H9 (cell line): ENCODE measurements around the gene HK2. TPM values are rescaled to one million over a fixed set of nuclear protein-coding genes. Genes with fewer than 3 reads are reported as not detected.

Experiments used
- DNase-seq: peaks from one replicate; pipeline ENCODE4 v3.0.0-alpha.2; 2017
- H2AFZ ChIP-seq: one replicate; pipeline ENCODE4 v1.6.1; 2013; ENCODE audit warnings: mild to moderate bottlenecking, low read length, control low read depth, moderate library complexity
- H2AK5ac ChIP-seq: 2 replicates; pipeline ENCODE4 v1.6.1; 2013; ENCODE audit warnings: low read length, control low read depth, mixed read lengths; ENCODE audit not compliant: insufficient read length
- H2BK120ac ChIP-seq: one replicate; pipeline ENCODE4 v1.6.1; 2013; ENCODE audit warnings: low read depth, mild to moderate bottlenecking, low read length, control low read depth, inconsistent platforms; ENCODE audit not compliant: poor library complexity, severe bottlenecking
- H2BK12ac ChIP-seq: 2 replicates; pipeline ENCODE4 v1.6.1; 2013; ENCODE audit warnings: low read length, control low read depth, mixed read lengths, low read depth; ENCODE audit not compliant: insufficient read length
- H2BK15ac ChIP-seq: 2 replicates; pipeline ENCODE4 v1.6.1; 2013; ENCODE audit warnings: low read depth, low read length, control low read depth
- H2BK20ac ChIP-seq: one replicate; pipeline ENCODE4 v1.6.1; 2013; ENCODE audit warnings: low read depth, mild to moderate bottlenecking, low read length, control low read depth, inconsistent platforms; ENCODE audit not compliant: poor library complexity, severe bottlenecking
- H2BK5ac ChIP-seq: 2 replicates; pipeline ENCODE4 v1.6.1; 2013; ENCODE audit warnings: low read length, control low read depth, mixed read lengths; ENCODE audit not compliant: insufficient read length
- H3K14ac ChIP-seq: 2 replicates; pipeline ENCODE4 v1.6.1; 2013; ENCODE audit warnings: low read length, control low read depth; ENCODE audit not compliant: insufficient read depth
- H3K18ac ChIP-seq: 2 replicates; pipeline ENCODE4 v1.6.1; 2013; ENCODE audit warnings: low read depth, mild to moderate bottlenecking, mixed read lengths, low read length, control low read depth; ENCODE audit not compliant: insufficient read length
- H3K23ac ChIP-seq: 2 replicates; pipeline ENCODE4 v1.6.1; 2013; ENCODE audit warnings: low read length, control low read depth, mixed read lengths, low read depth; ENCODE audit not compliant: insufficient read length
- H3K23me2 ChIP-seq: 2 replicates; pipeline ENCODE4 v1.6.1; 2013; ENCODE audit warnings: low read depth, mild to moderate bottlenecking, mixed read lengths, low read length, control low read depth; ENCODE audit not compliant: insufficient read length, poor library complexity, severe bottlenecking
- H3K27ac ChIP-seq: 2 replicates; pipeline ENCODE4 v1.5.1; 2013; ENCODE audit warnings: low read length, control low read depth, mixed read lengths, low read depth; ENCODE audit not compliant: insufficient read length
- H3K27me3 ChIP-seq: 2 replicates; pipeline ENCODE4 v1.6.1; 2013; ENCODE audit warnings: low read length, control low read depth, inconsistent platforms; ENCODE audit not compliant: insufficient read depth
- H3K4ac ChIP-seq: 2 replicates; pipeline ENCODE4 v1.6.1; 2013; ENCODE audit warnings: low read depth, mild to moderate bottlenecking, control low read depth, inconsistent platforms, low read length, moderate library complexity
- H3K4me1 ChIP-seq: 2 replicates; pipeline ENCODE4 v1.6.1; 2013; ENCODE audit warnings: low read length, control low read depth, inconsistent platforms; ENCODE audit not compliant: insufficient read depth
- H3K4me2 ChIP-seq: 2 replicates; pipeline ENCODE4 v1.6.1; 2013; ENCODE audit warnings: low read length, control low read depth, mixed read lengths; ENCODE audit not compliant: insufficient read length, insufficient read depth
- H3K56ac ChIP-seq: 2 replicates; pipeline ENCODE4 v1.6.1; 2013; ENCODE audit warnings: low read depth, mild to moderate bottlenecking, mixed read lengths, low read length, control low read depth; ENCODE audit not compliant: insufficient read length
- H3K79me1 ChIP-seq: 2 replicates; pipeline ENCODE4 v1.6.1; 2013; ENCODE audit warnings: low read depth, mild to moderate bottlenecking, moderate library complexity, low read length, control low read depth, inconsistent platforms; ENCODE audit not compliant: insufficient read depth, poor library complexity, severe bottlenecking
- H3K79me2 ChIP-seq: 2 replicates; pipeline ENCODE4 v1.6.1; 2013; ENCODE audit warnings: low read length, control low read depth, inconsistent platforms; ENCODE audit not compliant: insufficient read depth
- H3K9ac ChIP-seq: 2 replicates; pipeline ENCODE4 v1.6.1; 2013; ENCODE audit warnings: low read length, control low read depth, mixed read lengths; ENCODE audit not compliant: insufficient read length; ENCODE audit errors: extremely low read depth
- H3K9me3 ChIP-seq: one replicate; pipeline ENCODE4 v1.6.1; 2013; ENCODE audit warnings: low read depth, low read length, inconsistent platforms; ENCODE audit not compliant: control insufficient read depth
- H3T11ph ChIP-seq: one replicate; pipeline ENCODE4 v1.6.1; 2013; ENCODE audit warnings: mild to moderate bottlenecking, low read length, control low read depth, inconsistent platforms
- H4K20me1 ChIP-seq: one replicate; pipeline ENCODE4 v1.6.1; 2013; ENCODE audit not compliant: control insufficient read depth, insufficient read length, insufficient read depth
- H4K5ac ChIP-seq: 2 replicates; pipeline ENCODE4 v1.6.1; 2013; ENCODE audit warnings: low read depth, mild to moderate bottlenecking, mixed read lengths, low read length, control low read depth; ENCODE audit not compliant: insufficient read length
- H4K8ac ChIP-seq: replicated peaks from 2 replicates; pipeline ENCODE4 v1.6.1; 2013; ENCODE audit warnings: low read length, control low read depth, mixed read lengths, low read depth; ENCODE audit not compliant: insufficient read length
- H4K91ac ChIP-seq: 2 replicates; pipeline ENCODE4 v1.6.1; 2013; ENCODE audit warnings: low read depth, mild to moderate bottlenecking, moderate library complexity, mixed read lengths, low read length, control low read depth; ENCODE audit not compliant: insufficient read length
- H3K27ac Mint-ChIP-seq, 3 experiments: 2 replicates in 2 of 3; 3 replicates in 1 of 3; pipeline ENCODE4 v1.8.0; 2020 to 2021; ENCODE audit warnings: mixed read lengths in 3 of 3, mild to moderate bottlenecking in 1 of 3, moderate library complexity in 1 of 3
- H3K27me3 Mint-ChIP-seq: 2 replicates; pipeline ENCODE4 v1.8.0; 2021; ENCODE audit warnings: low read depth, mild to moderate bottlenecking, moderate library complexity, mixed read lengths
- H3K36me3 Mint-ChIP-seq, 3 experiments: 2 replicates in 2 of 3; 3 replicates in 1 of 3; pipeline ENCODE4 v1.8.0; 2020 to 2021; ENCODE audit warnings: low read depth in 3 of 3, mixed read lengths in 3 of 3; ENCODE audit not compliant: insufficient read depth in 1 of 3
- H3K4me1 Mint-ChIP-seq, 2 experiments: 2 replicates each; pipeline ENCODE4 v1.8.0; 2020; ENCODE audit warnings: mixed read lengths in 2 of 2
- H3K4me3 Mint-ChIP-seq, 2 experiments: 2 replicates in 1 of 2; 3 replicates in 1 of 2; pipeline ENCODE4 v1.8.0; 2020 to 2021; ENCODE audit warnings: mild to moderate bottlenecking in 2 of 2, mixed read lengths in 2 of 2, moderate library complexity in 1 of 2
- H3K9me3 Mint-ChIP-seq, 2 experiments: 2 replicates in 1 of 2; 3 replicates in 1 of 2; pipeline ENCODE4 v1.8.0; 2020; ENCODE audit warnings: mild to moderate bottlenecking in 2 of 2, mixed read lengths in 2 of 2, moderate library complexity in 1 of 2
- WGBS: extraction: QIAGEN DNeasy Blood & Tissue Kit; methylation state at CpG from one replicate; pipeline ENCODE4 v1.1.7; 2013; ENCODE audit warnings: missing lambda C conversion rate, low lambda C conversion rate, mixed read lengths; ENCODE audit not compliant: insufficient read length; ENCODE audit errors: extremely low coverage; 5-methylcytosine and 5-hydroxymethylcytosine counted together
- total RNA-seq: library from RNA; stranded (reverse); gene quantifications from 2 replicates; pipeline ENCODE4 v1.2.1, GENCODE V29; 2021
- TF ChIP-seq, protein P1 (sequence below): fragments of 200-600 bp; sonication (generic); conservative IDR thresholded peaks from 3 replicates; pipeline ENCODE4 v1.8.0; 2021; ENCODE audit warnings: antibody characterized with exemption, mild to moderate bottlenecking

HK2 gene
- total RNA-seq, 1 experiment from 2014 or later = 54.3 TPM

DNA sequence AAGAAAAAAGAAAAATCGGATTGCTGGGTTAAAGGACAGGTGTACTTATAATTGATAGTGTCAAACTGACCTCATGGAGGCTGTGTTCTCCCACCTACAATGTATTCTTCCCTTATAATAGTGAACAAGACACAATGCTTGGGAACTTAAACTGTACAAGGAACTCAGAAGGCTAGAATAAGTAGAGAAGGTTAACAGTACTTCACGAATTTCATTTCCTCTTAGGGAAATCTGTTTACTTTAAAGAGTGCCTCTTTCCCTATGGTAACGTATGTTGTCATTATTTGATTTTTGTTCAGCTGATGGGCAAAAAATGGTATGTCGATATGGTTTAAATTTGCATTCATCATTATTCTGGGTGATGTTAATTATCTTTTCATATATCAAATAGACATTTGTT lies 9.2 kb upstream of the HK2 start:
- Histone ChIP-seq H3T11ph (no peak overlapping the region), H3K79me1 (no peaks in the 10 kb centered on the region), H4K20me1 (no peaks in the 10 kb centered on the region), H4K91ac (no peak overlapping the region), H3K9me3 (no peaks in the 10 kb centered on the region), H3K4me1 (no peaks in the 10 kb centered on the region), H3K9ac (no peak overlapping the region), H3K4ac (no peak overlapping the region), H3K14ac (no peak overlapping the region), H2BK15ac (no peak overlapping the region), H3K18ac (no peak overlapping the region), H2AFZ (no peak overlapping the region), H2BK120ac (no peak overlapping the region), H2BK12ac (no peak overlapping the region), H3K27ac (no peak overlapping the region), H3K23me2 (no peaks in the 10 kb centered on the region), H3K56ac (no peak overlapping the region), H3K27me3 (no peaks in the 10 kb centered on the region), H2AK5ac (no peak overlapping the region), H4K5ac (no peak overlapping the region), H3K79me2 (no peaks in the 10 kb centered on the region), H3K23ac (no peak overlapping the region), H3K4me2 (no peak overlapping the region), H2BK20ac (no peak overlapping the region), H4K8ac (no peak overlapping the region), H2BK5ac (no peak overlapping the region)
- Mint-ChIP-seq H3K9me3 (no peaks in the 10 kb centered on the region), H3K27ac (no peak overlapping the region), H3K4me3 (no peak overlapping the region), H3K36me3 (no peaks in the 10 kb centered on the region), H3K4me1 (peaks cover 11 to 15% of the 10 kb centered on the region in 2 experiments), H3K27me3 (no peaks in the 10 kb centered on the region; the same call in 1 of the 2 replicates)
- DNase-seq = no peak
- WGBS = no CpG with 5 or more reads among the region's 4 CpGs
- TF ChIP-seq, protein P1, sequence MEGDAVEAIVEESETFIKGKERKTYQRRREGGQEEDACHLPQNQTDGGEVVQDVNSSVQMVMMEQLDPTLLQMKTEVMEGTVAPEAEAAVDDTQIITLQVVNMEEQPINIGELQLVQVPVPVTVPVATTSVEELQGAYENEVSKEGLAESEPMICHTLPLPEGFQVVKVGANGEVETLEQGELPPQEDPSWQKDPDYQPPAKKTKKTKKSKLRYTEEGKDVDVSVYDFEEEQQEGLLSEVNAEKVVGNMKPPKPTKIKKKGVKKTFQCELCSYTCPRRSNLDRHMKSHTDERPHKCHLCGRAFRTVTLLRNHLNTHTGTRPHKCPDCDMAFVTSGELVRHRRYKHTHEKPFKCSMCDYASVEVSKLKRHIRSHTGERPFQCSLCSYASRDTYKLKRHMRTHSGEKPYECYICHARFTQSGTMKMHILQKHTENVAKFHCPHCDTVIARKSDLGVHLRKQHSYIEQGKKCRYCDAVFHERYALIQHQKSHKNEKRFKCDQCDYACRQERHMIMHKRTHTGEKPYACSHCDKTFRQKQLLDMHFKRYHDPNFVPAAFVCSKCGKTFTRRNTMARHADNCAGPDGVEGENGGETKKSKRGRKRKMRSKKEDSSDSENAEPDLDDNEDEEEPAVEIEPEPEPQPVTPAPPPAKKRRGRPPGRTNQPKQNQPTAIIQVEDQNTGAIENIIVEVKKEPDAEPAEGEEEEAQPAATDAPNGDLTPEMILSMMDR = no peak
